Body of pancreas (tissue), 4 donors: ENCODE data around the gene BCKDHB.

Experiments
- POLR2A ChIP-seq, 3 donors: fragments of 450-650 bp; IDR thresholded peaks; one replicate each; pipeline ENCODE4 v1.6.1; 2016; ENCODE audit warnings: antibody characterized with exemption in 3 of 3, mild to moderate bottlenecking in 2 of 3
- TF ChIP-seq, protein P1 (sequence below), 7 experiments: fragments of 450-650 bp in 4 of 7; fragments of 200-600 bp in 3 of 7; sonication (generic) in 3 of 7; IDR thresholded peaks; one replicate each; pipeline ENCODE4 v1.5.1; 2016 to 2019; ENCODE audit warnings: antibody characterized with exemption in 7 of 7

DNA sequence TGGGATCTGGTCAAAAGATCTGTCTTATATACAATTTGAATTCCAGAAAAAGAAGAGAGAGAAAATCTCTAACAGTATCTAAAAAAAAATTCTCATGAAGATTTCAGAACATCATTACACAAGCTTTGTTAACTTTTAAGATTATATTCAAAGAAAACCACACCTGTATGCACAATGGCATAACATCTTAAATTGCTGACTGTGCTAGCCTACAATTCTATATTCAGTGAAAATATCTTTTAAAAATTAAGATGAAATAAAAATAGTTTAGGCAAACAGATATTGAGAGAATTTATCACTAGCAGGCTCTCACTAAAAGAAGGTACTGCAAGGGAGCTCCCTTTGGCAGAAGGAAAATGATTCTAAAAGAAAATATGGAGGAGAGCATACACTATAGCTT is 100.3 kb downstream of the BCKDHB start:
- TF ChIP-seq, protein P1, sequence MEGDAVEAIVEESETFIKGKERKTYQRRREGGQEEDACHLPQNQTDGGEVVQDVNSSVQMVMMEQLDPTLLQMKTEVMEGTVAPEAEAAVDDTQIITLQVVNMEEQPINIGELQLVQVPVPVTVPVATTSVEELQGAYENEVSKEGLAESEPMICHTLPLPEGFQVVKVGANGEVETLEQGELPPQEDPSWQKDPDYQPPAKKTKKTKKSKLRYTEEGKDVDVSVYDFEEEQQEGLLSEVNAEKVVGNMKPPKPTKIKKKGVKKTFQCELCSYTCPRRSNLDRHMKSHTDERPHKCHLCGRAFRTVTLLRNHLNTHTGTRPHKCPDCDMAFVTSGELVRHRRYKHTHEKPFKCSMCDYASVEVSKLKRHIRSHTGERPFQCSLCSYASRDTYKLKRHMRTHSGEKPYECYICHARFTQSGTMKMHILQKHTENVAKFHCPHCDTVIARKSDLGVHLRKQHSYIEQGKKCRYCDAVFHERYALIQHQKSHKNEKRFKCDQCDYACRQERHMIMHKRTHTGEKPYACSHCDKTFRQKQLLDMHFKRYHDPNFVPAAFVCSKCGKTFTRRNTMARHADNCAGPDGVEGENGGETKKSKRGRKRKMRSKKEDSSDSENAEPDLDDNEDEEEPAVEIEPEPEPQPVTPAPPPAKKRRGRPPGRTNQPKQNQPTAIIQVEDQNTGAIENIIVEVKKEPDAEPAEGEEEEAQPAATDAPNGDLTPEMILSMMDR (IDR thresholded peaks at IDR 0.05): no peak
- TF ChIP-seq POLR2A (IDR thresholded peaks at IDR 0.05): no peak
